ENCODE results near the gene CDA. TPM values are rescaled to one million over a fixed set of nuclear protein-coding genes. Genes with fewer than 3 reads are reported as not detected.

Gene CDA
- total RNA-seq, 1 experiment from 2014 or later, result 6.5 TPM

GRCh38 chr1:20666146-20666545, 77.2 kb downstream of the CDA start:
- no peak overlapping the region for H3K27ac Mint-ChIP-seq
- no peak overlapping the region for H2BK5ac ChIP-seq (ENCODE audit: insufficient read length, low read length)
- H2BK12ac ChIP-seq (ENCODE audit: insufficient read length, low read depth, low read length), result no peak overlapping the region
- H3K4me3 Mint-ChIP-seq, result no peak overlapping the region
- H3K27me3 ChIP-seq (ENCODE audit: insufficient read depth, low read length), result no peaks in the 10 kb centered on the region
- DNase-seq, result no peak
- no peak overlapping the region for H2BK120ac ChIP-seq (ENCODE audit: low read depth, low read length, poor library complexity, severe bottlenecking)
- H3K9me3 Mint-ChIP-seq, result peaks cover 0 to 2% of the 10 kb centered on the region in 2 experiments; a peak in 1 of 5 replicates
- no CpG with 5 or more reads among the region's 16 CpGs for WGBS (ENCODE audit: extremely low coverage, insufficient read length, low lambda C conversion rate)
- no peak overlapping the region for H3K4ac ChIP-seq (ENCODE audit: low read depth, low read length)
- no peak overlapping the region for H3K14ac ChIP-seq (ENCODE audit: insufficient read depth, low read length)
- H4K5ac ChIP-seq (ENCODE audit: insufficient read length, low read depth, low read length), result no peak overlapping the region
- no peaks in the 10 kb centered on the region for H3K79me1 ChIP-seq (ENCODE audit: insufficient read depth, low read depth, low read length, poor library complexity, severe bottlenecking)
- peaks cover 2% of the 10 kb centered on the region; the same call in 1 of the 2 replicates for H3K4me1 ChIP-seq (ENCODE audit: insufficient read depth, low read length)
- no peak overlapping the region for H4K91ac ChIP-seq (ENCODE audit: insufficient read length, low read depth, low read length)
- H3K23ac ChIP-seq (ENCODE audit: insufficient read length, low read depth, low read length), result no peak overlapping the region
- no peak overlapping the region for H2BK20ac ChIP-seq (ENCODE audit: low read depth, low read length, poor library complexity, severe bottlenecking)
- no peak overlapping the region for H2AK5ac ChIP-seq (ENCODE audit: insufficient read length, low read length)
- no peaks in the 10 kb centered on the region for H3K27me3 Mint-ChIP-seq (ENCODE audit: low read depth)
- no peak overlapping the region for H3K4me2 ChIP-seq (ENCODE audit: insufficient read depth, insufficient read length, low read length)
- TF ChIP-seq CTCF (conservative IDR thresholded peaks at IDR 0.05), result no peak
- H3K4me1 Mint-ChIP-seq, result peaks cover 9 to 10% of the 10 kb centered on the region in 2 experiments
- no peak overlapping the region for H2AFZ ChIP-seq (ENCODE audit: low read length)
- H3K9ac ChIP-seq (ENCODE audit: extremely low read depth, insufficient read length, low read length), result no peak overlapping the region
- no peaks in the 10 kb centered on the region for H3K23me2 ChIP-seq (ENCODE audit: insufficient read length, low read depth, low read length, poor library complexity, severe bottlenecking)
- no peak overlapping the region for H2BK15ac ChIP-seq (ENCODE audit: low read depth, low read length)
- no peak overlapping the region for H4K8ac ChIP-seq (replicated peaks; ENCODE audit: insufficient read length, low read depth, low read length)
- peaks cover 2 to 8% (median 4%) of the 10 kb centered on the region in 3 experiments; a peak in 5 of 7 replicates for H3K36me3 Mint-ChIP-seq (ENCODE audit: insufficient read depth in 1 of 3, low read depth in 3 of 3)
- no peak overlapping the region for H3K27ac ChIP-seq (ENCODE audit: insufficient read length, low read depth, low read length)
- no peak overlapping the region for H3K56ac ChIP-seq (ENCODE audit: insufficient read length, low read depth, low read length)
- H4K20me1 ChIP-seq (ENCODE audit: control insufficient read depth, insufficient read depth, insufficient read length), result no peaks in the 10 kb centered on the region
- H3K9me3 ChIP-seq (ENCODE audit: control insufficient read depth, low read depth, low read length), result no peaks in the 10 kb centered on the region
- no peak overlapping the region for H3K18ac ChIP-seq (ENCODE audit: insufficient read length, low read depth, low read length)
- H3T11ph ChIP-seq (ENCODE audit: low read length), result no peak overlapping the region
- no peaks in the 10 kb centered on the region for H3K79me2 ChIP-seq (ENCODE audit: insufficient read depth, low read length)

Data from H9 (cell line).